Common myeloid progenitor, CD34-positive (primary cell): ENCODE data around the gene SRSF10.

ENCODE experiments used
- CTCF ChIA-PET: fragments of 350-600 bp; sonication (Branson Sonifier 250); formaldehyde crosslinking; loops from one replicate; lab custom pipeline; 2021; ENCODE audit warnings: antibody characterized with exemption; lab: Charles Lee
- POLR2A ChIA-PET: fragments of 350-600 bp; sonication (Branson Sonifier 250); formaldehyde crosslinking; loops from one replicate; lab custom pipeline; 2021; ENCODE audit warnings: antibody characterized with exemption; lab: Charles Lee
- DNase-seq, 3 donors: peaks; one replicate each; pipeline versions ENCODE4 v3.0.0 to v3.0.0-alpha.2; 2013
- H3K27ac ChIP-seq, 2 experiments: 1 replicate in 1 of 2; 2 replicates in 1 of 2; pipeline ENCODE4 v1.7.0; 2013; ENCODE audit warnings: inconsistent platforms in 2 of 2, low read length in 2 of 2, mild to moderate bottlenecking in 2 of 2, low read depth in 1 of 2, moderate library complexity in 1 of 2; ENCODE audit not compliant: severe bottlenecking in 2 of 2, insufficient read depth in 1 of 2, poor library complexity in 1 of 2
- H3K27me3 ChIP-seq, 5 experiments: replicated peaks in 2 of 5; 1 replicate in 3 of 5; 2 replicates in 2 of 5; pipeline versions ENCODE4 v1.6.1 to v1.7.0; 2013; ENCODE audit warnings: low read length in 4 of 5, mild to moderate bottlenecking in 2 of 5, moderate library complexity in 2 of 5, inconsistent platforms in 1 of 5; ENCODE audit not compliant: insufficient read depth in 5 of 5, control insufficient read depth in 4 of 5
- H3K36me3 ChIP-seq, 4 experiments: 1 replicate in 2 of 4; 2 replicates in 2 of 4; pipeline versions ENCODE4 v1.6.1 to v1.7.0; 2013; ENCODE audit warnings: low read length in 3 of 4, control low read depth in 1 of 4, mild to moderate bottlenecking in 1 of 4; ENCODE audit not compliant: control insufficient read depth in 4 of 4, insufficient read depth in 4 of 4
- H3K4me1 ChIP-seq, 4 experiments: 1 replicate in 3 of 4; 2 replicates in 1 of 4; pipeline versions ENCODE4 v1.6.1 to v1.7.1; 2013; ENCODE audit warnings: low read length in 3 of 4, mild to moderate bottlenecking in 3 of 4, control low read depth in 1 of 4, inconsistent platforms in 1 of 4, moderate library complexity in 1 of 4; ENCODE audit not compliant: control insufficient read depth in 4 of 4, insufficient read depth in 4 of 4; ENCODE audit errors: control extremely low read depth in 1 of 4
- H3K4me3 ChIP-seq, 7 experiments: 1 replicate in 4 of 7; 2 replicates in 3 of 7; pipeline versions ENCODE4 v1.5.1 to v1.7.0; 2013; ENCODE audit warnings: mild to moderate bottlenecking in 7 of 7, low read length in 6 of 7, moderate library complexity in 6 of 7, inconsistent platforms in 2 of 7, low read depth in 2 of 7, control low read depth in 1 of 7; ENCODE audit not compliant: insufficient read depth in 4 of 7, control insufficient read depth in 1 of 7; ENCODE audit errors: extremely low read depth in 1 of 7
- H3K9me3 ChIP-seq, 5 experiments: 1 replicate in 4 of 5; 2 replicates in 1 of 5; pipeline versions ENCODE4 v1.6.1 to v1.7.1; 2013; ENCODE audit warnings: low read length in 4 of 5, mild to moderate bottlenecking in 2 of 5, inconsistent platforms in 1 of 5, low read depth in 1 of 5, moderate library complexity in 1 of 5; ENCODE audit not compliant: control insufficient read depth in 4 of 5, insufficient read depth in 2 of 5; ENCODE audit errors: control extremely low read depth in 1 of 5
- WGBS: methylation state at CpG from one replicate; pipeline ENCODE4 v1.1.5; 2013; ENCODE audit not compliant: insufficient coverage; 5-methylcytosine and 5-hydroxymethylcytosine counted together

SRSF10 gene

DNA sequence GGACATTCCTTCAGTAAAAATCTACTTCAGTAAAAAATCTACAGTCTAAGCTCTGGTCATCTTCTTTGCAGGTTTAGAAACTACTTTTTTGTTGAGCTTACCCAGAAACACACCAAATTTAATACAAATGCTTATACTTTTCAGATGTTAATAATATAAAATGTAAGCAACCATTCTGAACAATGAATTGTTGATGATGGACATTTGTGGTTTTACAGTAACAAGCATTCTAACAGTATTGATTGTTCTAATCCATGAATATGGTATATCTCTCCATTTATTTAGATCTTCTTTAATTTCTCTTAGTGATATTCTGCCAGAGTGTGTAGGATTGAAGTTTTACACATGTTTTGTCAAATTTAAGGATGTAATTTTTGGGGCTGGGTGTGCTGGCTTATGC lies 27.0 kb upstream of the SRSF10 start:
- H3K36me3 ChIP-seq = no peaks in the 10 kb centered on the region
- no peak overlapping the region for H3K4me3 ChIP-seq
- peaks cover 0 to 2% (median 0%) of the 10 kb centered on the region in 5 experiments for H3K9me3 ChIP-seq
- no peaks in the 10 kb centered on the region for H3K27me3 ChIP-seq
- H3K27ac ChIP-seq = no peak overlapping the region
- no peak for DNase-seq
- POLR2A ChIA-PET = no interaction called here
- no peaks in the 10 kb centered on the region for H3K4me1 ChIP-seq
- CTCF ChIA-PET = interaction anchor here (1.7 kb wide), 1 partner anchor 12 kb away, joined by 4 read pairs; no protein-coding TSS in a partner anchor

DNA sequence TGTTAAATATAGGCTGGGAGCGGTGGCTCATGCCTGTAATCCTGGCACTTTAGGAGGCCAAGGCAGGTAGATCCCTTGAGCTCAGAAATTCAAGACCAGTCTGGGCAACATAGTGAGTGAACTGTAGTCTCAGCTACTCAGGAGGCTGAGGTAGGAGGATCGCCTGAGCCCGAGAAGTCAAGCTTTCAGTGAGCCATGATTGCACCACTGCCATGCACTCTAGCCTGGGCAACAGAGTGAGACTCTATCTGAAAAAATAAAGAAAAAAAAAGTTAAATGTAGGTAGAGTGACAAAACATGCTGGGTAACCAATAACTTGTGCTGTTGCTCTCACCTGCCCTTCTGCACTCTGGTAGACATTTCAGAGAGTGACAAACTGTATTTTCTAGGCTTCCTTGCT lies 25.0 kb upstream of the SRSF10 start:
- H3K27ac ChIP-seq = no peak overlapping the region
- no peaks in the 10 kb centered on the region for H3K27me3 ChIP-seq
- no peaks in the 10 kb centered on the region for H3K4me1 ChIP-seq
- POLR2A ChIA-PET = no interaction called here
- DNase-seq = no peak
- H3K9me3 ChIP-seq = peaks cover 0 to 2% (median 0%) of the 10 kb centered on the region in 5 experiments
- H3K36me3 ChIP-seq = no peaks in the 10 kb centered on the region
- WGBS = 100% methylated on average over 3 of the region's 3 CpGs
- CTCF ChIA-PET = no interaction called here
- no peak overlapping the region for H3K4me3 ChIP-seq

DNA sequence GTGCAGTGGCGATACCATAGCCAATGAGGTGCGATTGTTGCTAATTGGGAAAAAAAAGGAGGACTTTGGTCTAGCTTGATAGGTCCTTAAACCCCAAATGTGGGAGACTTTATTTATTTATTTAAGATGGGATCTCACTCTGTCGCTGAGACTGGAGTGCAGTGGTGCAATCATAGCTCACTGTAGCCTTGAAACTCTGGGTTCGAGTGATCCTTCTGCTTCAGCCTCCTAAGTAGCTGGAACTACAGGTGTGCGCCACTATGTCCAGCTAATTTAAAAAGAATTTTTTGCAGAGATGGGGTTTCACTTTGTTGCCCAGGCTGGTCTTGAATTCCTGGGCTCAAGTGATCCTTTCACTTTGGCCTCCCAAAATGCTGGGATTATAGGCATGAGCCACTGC lies 24.0 kb upstream of the SRSF10 start:
- ChIA-PET CTCF (interaction anchor here (0.9 to 1.0 kb wide), 2 partner anchors 15 to 19 kb away, joined by 3 read pairs; no protein-coding TSS in a partner anchor), POLR2A (no interaction called here)
- DNase-seq = no peak
- no peaks in the 10 kb centered on the region for H3K36me3 ChIP-seq
- H3K27ac ChIP-seq = no peak overlapping the region
- WGBS = 98% methylated on average over 4 of the region's 5 CpGs
- no peaks in the 10 kb centered on the region for H3K4me1 ChIP-seq
- H3K9me3 ChIP-seq = peaks cover 0 to 2% (median 0%) of the 10 kb centered on the region in 5 experiments
- H3K4me3 ChIP-seq = no peak overlapping the region
- no peaks in the 10 kb centered on the region for H3K27me3 ChIP-seq

DNA sequence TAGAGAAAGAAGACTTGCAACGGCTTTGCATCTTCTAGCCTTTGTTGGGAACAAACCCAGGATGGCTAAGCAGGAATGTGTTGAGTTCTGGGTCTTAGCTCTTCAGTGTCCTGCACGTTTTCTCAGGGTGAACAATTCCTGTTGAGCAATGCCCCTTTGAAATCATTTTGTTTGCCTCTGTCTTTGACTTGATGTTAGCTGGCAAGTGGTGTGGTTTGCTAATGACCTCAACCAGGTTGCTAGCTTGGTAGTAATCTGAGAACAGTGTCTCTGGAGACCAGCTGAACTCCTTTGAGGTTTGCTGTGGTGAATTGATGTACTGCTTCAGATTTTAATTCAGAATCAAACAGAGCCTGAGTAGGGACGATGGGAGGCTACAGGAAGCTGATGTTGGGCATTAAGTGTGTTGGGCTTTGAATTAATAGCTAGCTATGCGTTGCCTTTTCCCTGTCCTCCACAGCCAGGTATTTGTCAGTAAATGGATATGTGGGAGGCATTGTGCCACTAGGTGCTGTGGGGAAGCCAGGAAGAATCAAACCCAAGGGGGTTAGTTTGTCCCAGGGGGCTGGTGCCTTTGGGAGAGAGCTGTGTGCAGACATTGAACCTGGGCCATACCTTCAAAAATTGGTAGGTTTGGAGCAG lies 23.3 kb upstream of the SRSF10 start:
- Histone ChIP-seq H3K36me3 (no peaks in the 10 kb centered on the region), H3K27ac (no peak overlapping the region), H3K27me3 (no peaks in the 10 kb centered on the region), H3K4me1 (no peaks in the 10 kb centered on the region), H3K9me3 (peaks cover 0 to 2% (median 0%) of the 10 kb centered on the region in 5 experiments), H3K4me3 (no peak overlapping the region)
- ChIA-PET POLR2A (interaction anchor here (0.6 kb wide), 1 partner anchor 413 kb away, joined by 3 read pairs; no protein-coding TSS in a partner anchor), CTCF (interaction anchor here (0.8 to 0.9 kb wide), 2 partner anchors 19 to 193 kb away, joined by 3 read pairs; no protein-coding TSS in a partner anchor)
- 64% methylated on average over 3 of the region's 4 CpGs for WGBS
- peak in 1 of 3 donors; percentile 3 for DNase-seq

DNA sequence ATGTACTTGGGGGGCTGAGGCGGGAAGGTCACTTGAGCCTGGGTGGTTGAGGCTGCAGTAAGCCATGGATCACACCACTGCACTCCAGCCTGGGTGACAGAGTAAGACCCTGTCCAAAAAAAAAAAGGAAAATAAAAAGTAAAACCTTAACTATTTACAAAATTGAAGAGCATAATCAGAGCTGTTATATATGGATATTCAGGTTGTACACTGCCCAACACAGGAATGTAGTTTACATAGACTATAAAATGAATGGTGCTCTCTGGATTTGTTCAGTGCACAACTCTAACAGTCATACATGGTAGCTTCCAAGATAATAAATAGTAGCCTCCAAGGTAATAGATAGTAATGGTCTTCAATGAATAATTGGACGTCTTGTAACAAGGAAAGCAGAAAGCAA lies 22.6 kb upstream of the SRSF10 start:
- Histone ChIP-seq H3K36me3 (no peaks in the 10 kb centered on the region), H3K4me3 (no peak overlapping the region), H3K27me3 (no peaks in the 10 kb centered on the region), H3K27ac (no peak overlapping the region), H3K9me3 (peaks cover 0 to 2% (median 0%) of the 10 kb centered on the region in 5 experiments), H3K4me1 (no peaks in the 10 kb centered on the region)
- DNase-seq = no peak
- WGBS = 100% methylated on average over 1 of the region's 2 CpGs
- ChIA-PET CTCF (no interaction called here), POLR2A (no interaction called here)

DNA sequence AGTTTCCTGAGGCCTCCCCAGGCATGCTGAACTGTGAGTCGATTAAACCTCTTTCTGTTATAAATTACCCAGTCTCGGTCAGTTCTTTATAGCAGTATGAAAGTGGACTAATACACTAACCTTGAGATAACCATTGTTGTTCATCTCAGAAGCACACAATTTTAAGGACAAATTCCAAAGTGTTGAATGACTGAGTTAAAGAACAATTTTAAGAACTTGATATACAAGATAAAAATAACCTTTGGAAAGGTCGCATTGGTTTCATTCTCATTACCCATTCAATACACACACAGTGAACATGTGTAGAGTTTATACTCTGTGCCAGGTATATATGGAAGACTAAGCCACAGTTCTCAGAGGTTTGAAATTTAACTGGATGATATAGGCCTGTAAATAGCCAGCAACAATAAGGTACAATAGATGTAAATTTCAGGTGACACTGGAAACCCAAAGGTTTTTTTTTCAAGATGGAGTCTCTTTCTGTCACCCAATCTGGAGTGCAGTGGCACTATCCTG lies 19.1 kb upstream of the SRSF10 start:
- POLR2A ChIA-PET = no interaction called here
- no CpG with 5 or more reads among the region's 3 CpGs for WGBS
- H3K4me3 ChIP-seq = no peak overlapping the region
- CTCF ChIA-PET = no interaction called here
- no peak for DNase-seq
- no peak overlapping the region for H3K27ac ChIP-seq
- no peaks in the 10 kb centered on the region for H3K4me1 ChIP-seq
- no peaks in the 10 kb centered on the region for H3K9me3 ChIP-seq
- H3K27me3 ChIP-seq = no peaks in the 10 kb centered on the region
- H3K36me3 ChIP-seq = no peaks in the 10 kb centered on the region

DNA sequence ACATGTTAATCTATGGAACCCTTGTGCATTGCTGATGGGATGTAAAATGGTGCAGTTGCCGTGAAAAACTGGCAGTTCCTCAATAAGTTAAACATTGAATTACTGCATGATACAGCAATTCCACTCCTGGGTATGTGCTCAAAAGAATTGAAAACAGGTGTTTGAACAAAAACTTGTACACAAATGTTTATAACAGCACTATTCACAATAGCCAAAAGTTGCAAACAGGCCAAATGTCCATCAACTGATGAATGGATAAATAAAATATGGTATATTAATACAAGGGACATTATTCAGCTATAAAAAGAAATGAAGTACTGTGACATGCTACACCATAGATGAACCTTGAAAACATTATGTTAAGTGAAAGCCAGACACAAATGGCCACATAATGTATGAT lies 17.7 kb upstream of the SRSF10 start:
- Histone ChIP-seq H3K4me1 (no peaks in the 10 kb centered on the region), H3K27me3 (no peaks in the 10 kb centered on the region), H3K36me3 (no peaks in the 10 kb centered on the region), H3K4me3 (no peak overlapping the region), H3K27ac (no peak overlapping the region), H3K9me3 (no peaks in the 10 kb centered on the region)
- 40% methylated on average over 1 of the region's 1 CpG for WGBS
- ChIA-PET CTCF (no interaction called here), POLR2A (no interaction called here)
- peak in 2 of 3 donors; percentile 9 to 24 for DNase-seq
